HG03159 (cell line): ENCODE results near the gene TFRC.
"Not testable (repeated sequence)": the region's sequence is repeated elsewhere in the genome, so short reads cannot be mapped to it uniquely, and the experiment has no call there.

Source experiments
- ATAC-seq: cut with Tn5 transposase; IDR thresholded peaks from one replicate; pipeline ENCODE4 v1.9.1; 2021; ENCODE audit warnings: mild to moderate bottlenecking, moderate library complexity; ENCODE audit not compliant: unreplicated experiment

TFRC gene

DNA sequence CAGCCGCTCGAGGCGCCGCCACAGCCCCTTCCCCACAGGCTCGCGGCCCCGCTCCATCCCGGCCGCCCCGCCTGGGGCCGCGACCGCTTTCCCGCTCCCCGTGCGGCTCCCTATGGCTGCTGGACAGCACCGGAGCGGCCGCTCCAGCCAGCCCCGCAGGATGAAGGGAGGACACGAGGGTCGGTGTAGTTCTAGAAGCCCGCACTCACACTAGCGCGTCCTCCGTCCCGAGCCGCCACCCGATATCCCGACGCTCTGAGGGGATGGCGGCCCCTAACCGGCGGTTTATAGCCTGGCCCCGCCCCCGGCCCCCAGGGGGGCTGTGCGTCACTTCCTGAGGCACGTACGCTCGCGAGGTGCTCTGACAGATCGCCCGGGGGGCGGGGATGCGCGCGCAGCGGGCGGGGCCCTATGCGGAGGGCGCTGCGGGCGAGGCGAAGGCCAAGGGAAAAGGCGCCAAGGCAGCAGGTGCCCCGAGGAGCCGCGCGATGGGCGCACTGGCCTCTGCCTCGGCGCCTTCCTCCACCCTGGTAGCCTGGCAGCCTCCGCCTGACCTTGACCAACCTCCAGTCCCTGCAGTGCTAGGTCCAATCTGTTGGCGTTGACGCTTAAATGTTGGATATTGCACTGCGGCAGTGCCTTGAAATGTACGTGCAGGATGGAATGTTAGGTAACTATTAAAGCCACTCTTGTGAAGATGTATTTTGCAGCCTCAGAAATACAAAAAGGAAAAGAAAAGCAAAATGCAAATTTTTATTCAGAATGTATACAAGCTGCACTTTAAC, at the start of gene TFRC:
TFRC (minus strand) TSS at position 257 of the 785 bp plus-strand sequence. CDS start 4,991 bp downstream, outside the sequence.
- ATAC-seq: peak; percentile 91

DNA sequence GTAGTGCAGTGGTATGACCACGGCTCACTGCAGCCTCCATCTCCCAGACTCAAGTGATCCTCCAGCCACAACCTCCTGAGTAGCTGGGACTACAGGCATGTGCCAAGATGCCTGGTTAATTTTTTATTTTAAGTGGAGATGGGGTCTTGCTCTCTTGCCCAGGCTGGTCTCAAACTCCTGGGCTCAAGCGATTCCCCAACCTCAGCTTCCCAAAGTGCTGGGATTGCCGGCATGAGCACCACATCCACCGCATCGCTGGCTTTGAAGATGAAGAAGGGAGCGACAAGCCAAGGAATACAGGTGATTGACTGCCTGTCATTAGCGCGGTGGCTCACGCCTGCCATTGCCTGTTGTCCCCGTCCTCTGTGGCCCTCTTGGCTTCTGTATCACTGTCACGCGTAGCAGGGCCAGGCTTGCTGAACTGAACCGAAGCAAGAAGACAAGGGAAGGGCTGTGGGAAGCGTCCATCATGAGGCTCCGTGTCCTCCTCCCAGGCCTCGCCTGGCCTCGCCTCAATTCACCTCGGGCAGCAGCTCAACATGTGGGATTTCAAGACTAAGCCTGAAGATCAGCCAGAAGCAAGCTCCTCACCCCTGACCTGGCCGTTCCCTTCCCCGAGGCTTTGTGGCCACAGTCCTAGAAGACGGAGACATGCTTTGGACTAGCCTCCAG, 46.4 kb upstream of the TFRC start:
- no peak for ATAC-seq

DNA sequence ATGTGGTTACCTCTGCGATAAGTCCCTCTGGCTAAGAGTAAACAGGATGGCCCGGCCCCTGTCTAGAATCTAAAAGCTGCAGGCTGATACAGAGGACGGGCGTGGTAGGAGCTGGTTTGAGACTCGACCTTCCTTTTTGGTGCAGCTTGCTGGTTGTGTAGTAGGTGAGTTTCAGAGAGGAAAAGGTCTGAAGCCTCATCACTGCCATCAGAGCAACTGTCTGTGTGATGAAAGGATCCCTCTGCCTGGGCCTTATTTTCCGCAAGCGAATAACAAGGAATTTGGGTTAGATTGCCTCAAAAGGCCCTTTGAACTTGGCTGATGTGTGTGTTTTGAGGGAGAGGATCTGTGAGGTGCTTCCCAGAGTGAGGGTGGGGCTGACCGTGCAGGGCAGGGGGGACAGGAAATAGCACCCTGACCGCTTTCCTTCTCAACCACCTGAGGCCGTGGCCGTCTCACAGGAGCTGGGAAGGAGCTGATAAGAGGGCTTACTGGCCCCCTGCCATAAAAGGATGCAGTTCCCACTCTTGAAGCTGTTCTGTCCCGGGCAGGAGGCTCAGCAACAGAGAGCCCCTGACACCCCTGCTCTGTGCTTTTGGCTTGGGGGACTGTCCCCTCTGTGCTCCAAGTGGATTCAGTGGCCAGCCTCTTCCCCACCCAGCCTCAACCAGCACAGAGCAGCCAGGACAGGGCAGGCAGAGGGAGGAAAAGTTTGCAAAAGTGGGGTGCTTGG, 45.6 kb upstream of the TFRC start:
- ATAC-seq: no peak

DNA sequence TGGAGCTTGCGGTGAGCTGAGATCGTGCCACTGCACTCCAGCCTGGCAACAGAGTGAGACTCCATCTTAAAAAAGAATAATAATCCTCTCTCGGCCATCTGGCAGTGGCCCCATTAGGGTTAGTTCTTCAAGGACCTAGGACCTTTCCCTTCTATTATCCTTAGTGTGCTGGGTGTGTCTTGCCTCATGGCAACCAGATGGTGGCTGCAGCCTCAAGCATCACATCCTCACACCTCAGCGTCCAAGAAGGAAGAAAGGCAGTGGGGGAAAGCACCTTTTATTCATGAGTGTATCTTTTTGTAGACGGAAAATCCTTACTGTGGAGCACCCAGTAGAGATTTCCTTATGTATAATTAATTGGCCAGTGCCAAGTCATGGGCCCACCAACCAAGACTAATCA, 42.7 kb upstream of the TFRC start:
- ATAC-seq: no peak

DNA sequence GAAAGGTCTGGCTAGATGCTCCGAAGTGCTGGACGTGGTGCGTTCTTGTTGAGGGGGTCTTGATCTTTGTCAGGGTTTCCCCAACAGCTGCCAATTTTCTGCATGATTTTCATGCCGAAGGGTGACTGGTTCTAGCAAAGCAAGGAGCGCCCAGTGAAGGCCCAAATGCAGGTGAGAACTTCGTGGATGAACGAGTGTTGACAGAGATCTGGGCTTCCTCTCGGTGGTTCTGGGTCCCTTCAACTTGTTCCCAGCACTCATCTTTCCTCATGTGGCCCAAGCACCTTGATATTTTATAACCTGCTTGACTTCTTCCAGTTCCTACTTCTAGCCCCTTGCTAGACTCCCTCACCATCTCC, 40.8 kb upstream of the TFRC start:
- ATAC-seq: no peak

DNA sequence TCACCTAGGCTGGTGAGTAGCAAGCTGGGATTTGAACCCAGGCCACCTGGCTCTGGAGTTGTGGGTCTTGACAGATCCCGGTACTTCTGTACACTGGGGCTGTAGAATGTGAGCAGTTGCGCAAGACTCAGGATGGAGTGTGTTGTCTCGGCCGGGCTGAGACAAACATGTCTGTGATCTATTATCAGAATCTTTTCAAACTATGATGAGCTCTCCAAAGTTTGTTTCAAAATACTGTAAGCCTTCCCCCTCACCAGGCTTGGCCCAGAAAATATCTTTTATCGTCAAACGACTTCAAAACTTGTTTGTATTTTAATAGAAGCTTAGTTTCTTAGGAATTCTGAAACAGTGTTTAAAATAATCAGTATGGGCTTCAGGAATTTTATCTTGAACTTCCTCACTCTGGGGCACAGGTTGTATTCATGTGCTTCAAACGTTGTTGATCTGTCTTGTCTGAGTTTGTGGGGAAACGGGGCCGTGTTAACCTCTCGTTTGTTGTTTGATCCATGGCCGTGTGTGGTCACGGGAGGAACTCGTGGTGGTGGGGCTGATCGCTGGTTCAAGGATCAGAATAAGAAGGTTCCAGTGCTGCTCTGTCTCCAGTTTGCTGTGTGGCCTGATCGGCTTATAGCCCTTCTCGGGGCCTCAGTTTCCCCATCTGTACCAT, 40.3 kb upstream of the TFRC start:
- ATAC-seq: no peak

DNA sequence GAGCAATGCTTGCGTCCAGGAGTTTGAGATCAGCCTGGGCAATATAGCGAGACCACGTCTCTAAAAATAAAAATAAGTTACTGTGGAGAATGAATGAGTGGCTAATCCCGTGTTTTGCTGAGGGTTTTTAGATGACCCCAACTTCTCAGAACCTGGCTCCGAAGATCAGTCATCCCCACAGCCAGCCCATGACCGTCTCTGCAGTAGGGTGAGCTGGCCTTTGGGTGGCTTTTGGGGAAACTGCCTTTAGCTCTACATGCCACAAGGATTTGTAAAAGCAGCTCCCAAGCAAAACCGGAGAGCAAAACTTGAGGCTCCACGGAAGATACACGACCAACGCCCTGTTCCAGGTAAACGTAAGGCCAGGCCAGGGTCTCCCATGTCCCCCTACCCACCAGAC, 39.2 kb upstream of the TFRC start:
- no peak for ATAC-seq

DNA sequence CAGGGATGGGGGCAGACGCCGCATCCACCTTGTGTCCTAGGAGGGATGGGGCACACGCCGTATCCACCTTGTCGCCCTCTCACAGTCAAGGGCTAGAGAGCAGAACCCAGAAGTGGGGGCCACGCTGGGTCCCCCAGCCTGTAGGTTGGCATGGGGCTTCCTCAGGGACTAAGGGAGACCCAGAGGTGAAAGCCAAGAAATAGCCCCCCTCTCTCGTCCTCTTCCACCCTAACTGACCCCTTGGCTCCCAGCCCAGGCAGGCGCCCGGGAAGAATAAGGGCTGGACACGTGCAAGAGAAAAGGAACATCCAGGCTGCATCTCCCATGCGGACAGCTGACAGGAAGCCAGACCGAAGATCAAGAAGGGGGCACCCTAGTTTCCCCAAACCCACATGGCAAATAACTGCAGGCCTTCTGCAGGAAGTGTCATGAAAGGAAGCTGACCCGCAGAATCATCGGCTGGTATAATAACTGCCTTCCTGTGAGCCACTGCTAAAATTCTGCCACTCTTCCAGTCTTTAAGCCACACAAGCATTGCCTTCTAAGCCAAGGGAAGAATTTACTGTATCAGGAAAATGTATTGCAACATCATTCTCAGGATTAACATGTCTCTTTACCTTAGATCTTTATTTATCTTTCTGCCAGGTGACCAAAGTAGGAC, 38.5 kb upstream of the TFRC start:
- ATAC-seq: no peak

DNA sequence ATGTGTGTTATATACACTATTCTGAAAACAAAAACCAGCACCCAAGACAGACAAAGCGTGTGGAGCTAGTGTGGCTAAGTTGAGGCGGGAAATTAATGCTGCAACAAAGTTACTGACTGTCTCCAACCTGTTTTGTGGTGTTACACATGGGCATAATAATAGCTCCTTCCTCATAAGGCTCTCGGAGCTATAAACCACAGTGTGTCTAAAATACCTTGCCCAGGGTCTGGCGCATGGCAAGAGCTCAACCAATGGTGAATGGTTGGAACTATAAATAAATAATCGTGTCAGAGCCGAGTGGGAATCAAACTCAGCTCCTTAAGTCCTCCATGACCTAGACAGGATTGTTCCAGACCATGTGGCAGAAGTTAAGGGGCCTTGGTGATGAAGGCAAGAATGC, 35.9 kb upstream of the TFRC start:
- ATAC-seq: no peak

DNA sequence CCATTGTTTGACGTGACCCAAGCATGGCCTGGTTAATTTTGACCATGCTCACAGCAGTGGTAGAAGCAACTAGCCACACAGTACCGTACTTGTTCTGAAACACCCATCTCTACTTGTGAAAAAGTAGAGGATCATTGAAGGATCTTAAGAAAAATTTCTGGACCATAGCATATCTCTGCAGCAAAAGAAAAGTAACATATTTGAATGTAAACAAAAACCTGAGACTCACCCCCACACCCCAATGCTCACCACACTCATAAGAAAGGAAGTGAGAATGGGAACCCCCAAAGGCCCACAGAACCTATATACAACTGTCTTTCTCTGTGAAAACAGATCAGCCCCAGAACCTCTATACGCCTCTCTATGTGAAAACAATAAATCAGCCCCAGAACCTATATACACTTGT, 33.8 kb upstream of the TFRC start:
- peak; percentile 61 for ATAC-seq

DNA sequence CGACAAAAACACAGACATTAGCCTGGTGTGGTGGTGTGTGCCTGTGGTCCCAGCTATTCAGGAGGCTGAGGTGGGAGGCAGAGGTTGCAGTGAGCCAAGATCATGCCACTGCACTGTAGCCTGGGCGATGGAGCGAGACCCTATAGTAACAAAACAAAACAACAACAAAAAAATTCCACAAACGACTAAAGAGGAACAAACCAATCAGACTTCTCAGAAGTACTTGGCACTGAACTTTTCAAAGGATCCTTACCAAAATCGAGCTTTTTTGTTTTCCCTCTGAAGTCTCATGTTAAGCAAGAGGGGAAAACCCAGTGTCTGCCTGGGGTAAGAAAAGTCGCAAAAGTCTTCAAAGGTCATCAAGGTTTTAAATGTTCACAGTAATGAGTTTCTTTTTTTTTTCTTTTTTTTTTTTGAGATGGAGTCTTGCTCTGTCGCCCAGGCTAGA, 30.1 kb upstream of the TFRC start:
- ATAC-seq: no peak

DNA sequence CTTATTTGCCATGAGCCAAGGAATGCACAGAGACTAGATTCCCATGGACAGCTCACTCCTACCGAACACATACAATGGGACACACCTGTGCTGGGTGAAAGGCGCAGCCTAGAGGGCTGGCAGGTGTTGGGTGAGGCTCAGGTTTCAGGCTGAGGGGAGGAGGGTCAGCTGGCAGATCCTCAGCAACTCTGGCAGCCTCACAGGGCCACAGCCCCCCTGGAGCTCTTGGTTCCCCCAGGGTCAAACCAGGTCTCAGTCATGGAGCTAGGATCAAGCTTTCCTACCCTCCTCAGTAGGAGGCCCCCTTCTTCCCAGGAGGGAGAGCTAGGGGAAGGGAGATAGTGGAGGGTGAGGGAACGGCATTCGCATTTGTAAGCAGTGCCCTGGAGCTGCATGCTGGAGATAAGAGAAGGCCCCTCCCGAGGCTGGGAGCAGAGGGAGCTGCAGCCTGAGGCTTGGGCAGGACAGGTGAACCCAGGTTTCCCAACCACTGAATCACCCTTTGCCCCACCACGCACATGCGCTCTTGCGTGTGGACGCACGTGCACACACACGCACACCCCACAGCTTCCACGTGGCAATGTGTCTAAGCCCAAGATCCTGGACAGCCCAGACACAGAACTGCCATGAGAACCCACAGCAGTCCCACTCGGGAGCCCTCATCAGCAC, 26.3 kb upstream of the TFRC start:
- no peak for ATAC-seq

DNA sequence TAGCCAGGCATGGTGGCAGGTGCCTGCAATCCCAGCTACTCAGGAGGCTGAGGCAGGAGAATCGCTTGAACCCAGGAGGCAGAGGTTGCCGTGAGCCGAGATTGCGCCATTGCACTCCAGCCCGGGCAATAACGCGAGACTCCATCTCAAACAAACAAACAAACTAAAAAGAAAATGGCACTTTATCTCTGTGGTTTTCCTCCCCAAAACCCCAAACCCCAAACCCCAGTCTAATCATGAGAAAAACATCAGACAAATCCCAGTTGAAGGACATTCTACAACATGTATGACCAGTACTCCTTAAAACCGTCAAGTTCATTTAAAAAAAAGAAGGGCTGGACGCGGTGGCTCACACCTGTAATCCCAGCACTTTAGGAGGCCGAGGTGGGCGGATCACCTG, 22.8 kb upstream of the TFRC start:
- ATAC-seq: not testable (repeated sequence)

DNA sequence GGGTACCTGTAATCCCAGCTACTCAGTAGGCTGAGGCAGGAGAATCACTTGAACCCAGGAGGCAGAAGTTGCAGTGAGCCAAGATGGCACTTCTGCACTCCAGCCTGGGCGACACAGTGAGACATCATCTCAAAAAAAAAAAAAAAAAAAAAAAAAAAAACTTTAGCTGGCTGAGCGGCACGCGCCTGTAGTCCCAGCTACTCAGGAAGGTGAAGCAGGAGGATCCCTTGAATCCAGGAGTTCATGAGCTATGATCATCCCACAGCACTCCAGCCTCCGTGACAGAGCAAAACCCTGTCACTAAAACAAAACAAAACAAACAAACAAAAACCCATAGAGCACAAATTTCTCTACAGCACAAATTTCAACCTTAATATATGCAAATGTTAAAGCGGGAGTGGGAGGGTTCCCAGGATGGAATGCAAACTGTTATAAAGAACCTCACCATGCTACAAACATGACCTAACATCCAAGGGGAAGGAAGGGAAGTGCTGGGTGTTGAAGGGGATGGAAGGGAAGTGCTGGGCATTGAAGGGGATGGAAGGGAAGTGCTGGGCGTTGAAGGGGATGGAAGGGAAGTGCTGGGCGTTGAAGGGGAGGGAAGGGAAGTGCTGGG, 16.6 kb upstream of the TFRC start:
- ATAC-seq: not testable (repeated sequence)

DNA sequence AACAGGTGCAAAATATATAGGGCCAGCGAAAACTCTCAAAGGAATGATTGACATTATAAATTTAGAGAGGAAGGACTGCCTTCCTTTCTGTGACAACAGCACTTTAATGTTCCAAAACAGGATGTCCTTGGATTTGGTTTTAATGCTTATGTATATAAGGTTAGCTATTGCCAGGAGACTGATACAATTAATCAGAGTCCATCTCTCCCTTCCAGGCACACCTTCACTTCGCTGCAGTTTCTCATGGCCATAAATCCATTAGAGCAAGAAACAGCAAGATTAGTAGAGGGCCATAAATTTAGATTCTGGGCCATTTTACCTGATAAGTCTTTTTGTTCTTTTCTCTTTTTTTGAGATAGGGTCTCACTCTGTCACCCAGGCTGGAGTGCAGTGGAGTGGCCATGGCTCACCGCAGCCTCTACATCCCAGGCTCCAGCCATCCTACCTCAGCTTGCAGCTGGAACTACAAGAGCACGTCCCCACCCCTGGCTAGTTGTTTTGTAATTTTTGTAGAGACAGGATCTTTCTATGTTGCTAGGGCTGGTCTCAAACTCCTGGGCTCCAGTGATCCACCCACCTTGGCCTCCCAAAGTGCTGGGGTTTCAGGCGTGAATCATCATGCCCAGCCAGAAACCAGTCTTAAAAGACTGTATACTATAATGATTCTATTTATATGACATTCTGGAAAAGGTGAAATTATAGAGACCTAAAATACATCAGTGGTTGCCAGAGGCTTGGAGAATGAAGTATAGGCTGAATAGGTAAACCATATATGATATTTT, 15.7 kb upstream of the TFRC start:
- ATAC-seq: no peak

DNA sequence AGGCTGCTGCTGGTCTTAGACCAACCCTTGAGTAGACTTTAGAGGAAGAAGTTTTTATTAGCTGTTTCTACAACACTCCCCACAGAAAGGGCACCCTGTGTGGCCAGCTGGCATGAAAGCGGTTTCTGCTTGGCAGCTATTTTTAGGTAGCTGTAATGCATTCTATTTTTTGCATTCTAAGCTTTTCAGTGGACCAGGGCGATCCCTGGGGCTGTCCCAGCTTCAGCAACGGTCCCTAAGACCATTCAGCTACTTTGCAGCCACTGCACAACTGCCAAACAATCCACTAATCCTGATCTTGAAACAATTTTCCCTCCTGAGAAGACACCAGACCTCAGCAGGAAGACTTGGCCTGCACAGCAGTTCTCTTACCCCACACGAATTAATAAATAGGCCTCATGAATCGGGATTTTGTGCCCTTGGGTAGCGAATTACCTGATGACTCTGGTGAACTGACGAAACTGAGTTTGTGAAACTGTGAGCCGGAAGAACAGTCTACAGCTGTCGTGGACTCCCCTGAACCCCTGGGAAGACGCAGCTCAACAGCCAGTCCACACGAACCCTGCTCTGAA, 14.6 kb upstream of the TFRC start:
- ATAC-seq: peak; percentile 74

DNA sequence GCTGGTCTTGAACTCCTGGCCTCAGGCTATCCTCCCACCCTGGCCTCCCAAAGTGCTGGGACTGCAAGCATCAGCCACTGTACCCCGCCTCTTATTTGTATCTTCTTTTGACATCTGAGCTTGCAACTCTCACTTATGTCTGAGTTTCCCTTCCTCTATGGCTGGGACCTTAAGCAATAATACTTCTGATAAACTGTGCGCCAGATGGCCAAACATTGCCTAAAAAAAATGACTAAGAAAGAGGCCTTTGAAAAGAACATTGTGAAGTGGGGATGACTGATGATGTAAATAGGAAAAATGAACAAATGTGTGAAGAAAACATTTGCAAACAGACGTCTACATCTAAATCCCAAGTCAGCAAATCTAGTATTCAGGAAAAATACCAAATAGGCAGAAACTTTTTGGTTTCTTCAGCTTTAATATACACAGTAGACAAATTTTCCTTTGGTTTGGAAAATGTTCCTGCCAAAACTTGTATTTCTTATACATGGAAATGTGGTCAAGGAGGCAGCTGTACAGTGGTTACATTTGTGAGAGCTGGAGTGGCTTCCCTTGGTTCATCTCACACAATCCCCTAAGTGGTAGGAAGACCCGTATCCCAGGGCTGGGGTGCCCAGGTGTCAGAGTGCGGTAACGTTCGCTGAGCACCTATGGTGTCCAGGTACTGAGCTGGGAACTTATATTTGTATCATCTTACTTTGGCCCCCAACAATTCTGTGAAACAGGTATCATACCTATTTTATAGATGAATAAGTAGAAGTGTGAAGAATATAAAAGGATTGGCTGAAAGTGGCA, 11.6 kb upstream of the TFRC start:
- ATAC-seq: no peak

DNA sequence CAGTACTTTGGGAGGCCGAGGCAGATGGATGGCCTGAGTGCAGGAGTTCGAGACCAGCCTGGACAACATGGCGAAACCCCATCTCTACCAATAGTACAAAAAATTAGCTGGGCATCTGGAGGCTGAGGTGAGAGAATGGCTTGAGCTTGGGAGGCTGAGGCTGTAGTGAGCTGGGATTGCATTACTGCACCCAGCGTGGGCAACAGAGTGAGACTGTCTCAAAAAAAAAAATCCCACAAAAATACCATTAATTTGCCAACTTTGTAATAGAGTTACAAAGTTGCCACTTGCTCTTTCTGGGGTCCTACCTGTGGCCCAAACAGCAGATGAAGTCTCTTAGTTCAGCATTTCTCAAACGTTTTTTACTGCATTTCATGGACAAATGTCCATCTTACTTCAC, 6.0 kb upstream of the TFRC start:
- ATAC-seq: no peak
